ENCODE data around the gene DMWD.

DNA sequence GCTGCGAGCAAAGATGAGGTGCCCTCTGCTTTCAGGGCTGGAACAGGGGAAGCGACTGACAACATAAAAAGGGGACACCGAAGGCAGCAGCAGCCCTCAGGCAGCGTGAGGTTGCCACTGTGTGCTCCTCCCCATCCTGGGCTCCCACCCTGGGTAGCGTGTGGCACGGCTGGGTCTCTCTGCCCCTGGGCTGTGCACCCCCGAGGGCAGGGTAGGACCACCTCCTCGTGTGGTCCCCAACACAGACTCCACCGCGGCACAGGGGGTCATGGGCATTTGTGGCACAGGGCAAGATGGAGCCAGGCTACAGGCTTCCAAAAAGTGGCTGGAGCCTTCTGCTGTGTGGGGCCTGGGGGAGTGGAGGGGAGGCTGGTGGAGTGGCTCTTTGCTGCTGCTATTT lies 28.9 kb upstream of the DMWD start:
- TF ChIP-seq, protein P1, sequence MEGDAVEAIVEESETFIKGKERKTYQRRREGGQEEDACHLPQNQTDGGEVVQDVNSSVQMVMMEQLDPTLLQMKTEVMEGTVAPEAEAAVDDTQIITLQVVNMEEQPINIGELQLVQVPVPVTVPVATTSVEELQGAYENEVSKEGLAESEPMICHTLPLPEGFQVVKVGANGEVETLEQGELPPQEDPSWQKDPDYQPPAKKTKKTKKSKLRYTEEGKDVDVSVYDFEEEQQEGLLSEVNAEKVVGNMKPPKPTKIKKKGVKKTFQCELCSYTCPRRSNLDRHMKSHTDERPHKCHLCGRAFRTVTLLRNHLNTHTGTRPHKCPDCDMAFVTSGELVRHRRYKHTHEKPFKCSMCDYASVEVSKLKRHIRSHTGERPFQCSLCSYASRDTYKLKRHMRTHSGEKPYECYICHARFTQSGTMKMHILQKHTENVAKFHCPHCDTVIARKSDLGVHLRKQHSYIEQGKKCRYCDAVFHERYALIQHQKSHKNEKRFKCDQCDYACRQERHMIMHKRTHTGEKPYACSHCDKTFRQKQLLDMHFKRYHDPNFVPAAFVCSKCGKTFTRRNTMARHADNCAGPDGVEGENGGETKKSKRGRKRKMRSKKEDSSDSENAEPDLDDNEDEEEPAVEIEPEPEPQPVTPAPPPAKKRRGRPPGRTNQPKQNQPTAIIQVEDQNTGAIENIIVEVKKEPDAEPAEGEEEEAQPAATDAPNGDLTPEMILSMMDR (IDR thresholded peaks at IDR 0.05) = no peak
- TF ChIP-seq EZH2 (IDR thresholded peaks at IDR 0.05; ENCODE audit: borderline replicate concordance, insufficient read depth, low read depth, low read length, poor library complexity, severe bottlenecking) = no peak
